ENCODE measurements around the gene GAB2.

Gene GAB2

DNA sequence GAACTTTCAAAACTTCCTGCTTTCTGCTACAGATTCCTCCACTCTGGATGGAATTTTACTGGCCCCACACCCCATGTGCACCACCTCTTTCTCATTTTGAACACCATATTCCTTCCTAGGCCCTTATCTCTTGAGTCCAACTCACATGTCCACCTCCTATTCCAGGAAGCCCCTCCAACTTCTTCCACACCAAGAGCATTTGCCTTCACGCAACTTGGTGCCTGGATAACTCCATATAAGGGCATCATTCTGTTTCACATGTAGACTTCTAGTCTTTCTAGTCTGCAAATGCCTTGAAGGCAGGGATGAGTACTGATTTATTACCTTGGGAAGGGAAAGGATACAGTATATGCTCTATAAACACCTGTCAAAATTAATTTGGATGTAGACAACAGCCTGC lies 17.5 kb downstream of the GAB2 start:
- DNase-seq (ENCODE audit: low read depth in 2 of 2) = no peak

- DNase-seq (ENCODE audit: low read depth in 2 of 2) = no peak
Measured at GRCh38 chr11:78399136-78399535, 18.5 kb downstream of the GAB2 start.

- no peak for DNase-seq (ENCODE audit: low read depth in 2 of 2)
Measured at GRCh38 chr11:78398715-78399114, 18.9 kb downstream of the GAB2 start.

DNA sequence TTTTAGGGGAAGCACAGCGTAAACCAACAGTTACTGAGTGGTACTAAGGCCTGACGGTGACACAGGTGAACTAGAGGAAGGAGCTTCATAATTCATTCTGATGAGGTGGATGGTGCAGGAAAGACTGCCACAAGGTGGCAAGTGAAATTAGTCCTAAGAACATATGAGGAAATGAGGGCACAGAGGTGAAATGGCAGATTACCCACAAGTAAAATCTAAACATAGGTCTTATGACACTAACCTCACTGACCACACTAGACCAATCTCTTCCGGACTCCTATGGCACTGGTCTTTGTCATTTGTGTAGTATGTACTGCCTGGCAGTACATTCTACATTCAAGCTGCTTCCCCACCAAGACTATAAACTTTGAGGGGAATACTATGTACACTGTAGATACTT lies 20.2 kb downstream of the GAB2 start:
- DNase-seq (ENCODE audit: low read depth in 2 of 2) = no peak

DNA sequence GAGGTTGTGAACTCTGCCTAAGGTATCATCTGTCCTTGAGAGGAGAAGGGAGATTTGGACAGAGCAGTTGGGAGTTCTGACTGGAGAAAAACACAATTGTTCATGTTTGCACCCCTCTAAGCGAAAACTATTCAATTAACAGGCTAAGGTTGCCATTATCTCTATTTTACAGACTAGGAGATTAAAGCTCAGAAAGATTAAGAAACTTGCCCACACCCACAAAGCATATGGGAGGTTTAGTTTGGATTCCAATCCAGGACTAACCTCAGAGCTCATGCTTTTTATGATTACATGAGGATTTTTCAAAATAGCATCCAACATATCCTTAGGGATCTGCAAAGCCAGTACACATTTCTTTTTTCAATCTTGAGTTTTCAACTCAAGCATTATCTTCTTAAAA lies 22.0 kb downstream of the GAB2 start:
- DNase-seq (ENCODE audit: low read depth in 2 of 2) = no peak

DNA sequence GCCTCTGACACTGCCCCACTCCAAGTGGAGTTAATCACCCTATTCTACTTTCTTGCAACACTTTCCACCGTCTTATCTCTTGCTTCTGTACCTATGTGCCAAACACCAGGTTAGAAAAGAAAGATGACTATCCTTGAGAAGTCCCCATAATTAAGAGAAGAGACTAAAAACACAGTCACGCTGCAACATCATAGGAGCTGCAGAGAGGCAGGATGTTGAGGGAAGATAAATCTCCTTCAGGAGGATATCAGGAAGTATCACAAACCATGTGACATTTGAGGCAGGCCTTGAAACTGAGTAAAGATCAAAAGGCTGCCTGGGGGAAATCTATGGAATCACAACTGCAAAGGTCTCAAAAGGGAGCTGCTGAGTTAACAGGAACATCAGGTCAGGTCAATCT lies 24.8 kb downstream of the GAB2 start:
- DNase-seq (ENCODE audit: low read depth in 2 of 2) = no peak

DNA sequence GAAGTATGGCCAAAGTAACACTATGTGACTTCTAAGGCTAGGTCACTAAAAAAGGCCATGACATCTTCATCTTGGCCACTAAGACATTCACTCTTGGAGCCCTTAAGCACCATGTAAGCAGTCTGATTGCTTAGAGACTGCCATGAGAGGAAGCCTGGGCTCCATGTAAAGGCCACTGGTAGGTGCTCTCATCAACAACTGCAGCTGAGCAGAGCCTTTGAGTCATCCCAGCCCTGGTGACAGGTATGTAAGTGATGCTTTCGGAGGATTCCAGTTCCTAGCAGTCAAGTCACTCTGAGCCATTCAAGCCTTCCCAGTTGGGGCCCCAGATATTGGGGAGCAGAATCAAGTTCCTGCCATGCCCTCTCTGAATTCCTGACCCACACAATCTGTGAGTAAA lies 26.2 kb downstream of the GAB2 start:
- no peak for DNase-seq (ENCODE audit: low read depth in 2 of 2)

GRCh38 chr11:78390809-78391208 lies 26.8 kb downstream of the GAB2 start:
- DNase-seq (ENCODE audit: low read depth in 2 of 2) = no peak

DNA sequence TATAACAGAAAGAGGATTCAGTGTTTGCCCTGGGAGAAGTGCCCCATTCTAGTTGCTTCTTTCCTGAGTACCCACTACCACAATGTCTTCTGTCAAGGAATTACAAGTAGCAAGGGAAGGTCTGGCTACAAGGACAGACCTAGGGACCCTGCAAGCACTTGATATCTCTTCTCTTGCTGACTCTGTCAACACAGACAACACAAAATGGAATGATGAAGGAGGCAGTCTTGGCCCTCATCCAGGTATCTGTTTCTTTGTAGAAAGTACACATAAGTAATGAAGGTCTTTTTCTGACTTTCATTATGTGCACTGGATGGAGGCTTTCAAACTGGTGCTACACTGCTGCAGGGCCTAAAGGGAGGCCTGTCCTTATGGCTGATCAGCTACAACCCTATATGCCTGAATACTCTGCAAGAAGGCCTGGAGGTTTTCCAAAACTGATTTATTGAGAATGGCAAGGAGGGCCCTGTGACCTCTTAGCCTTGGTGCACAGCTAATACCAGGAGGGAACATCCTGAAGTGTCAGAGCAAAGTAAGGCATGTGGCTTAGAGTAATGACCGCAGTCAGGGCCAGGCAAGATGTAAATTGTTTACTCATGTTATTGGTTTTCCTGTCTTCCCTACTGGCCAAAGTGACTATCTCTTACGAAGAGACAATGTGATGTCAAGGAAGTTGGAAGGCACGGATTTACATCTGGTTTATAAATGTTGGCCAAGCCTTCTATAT lies 31.2 kb downstream of the GAB2 start:
- no peak for DNase-seq (ENCODE audit: low read depth in 2 of 2)

GRCh38 chr11:78385205-78385604 lies 32.4 kb downstream of the GAB2 start:
- no peak for DNase-seq (ENCODE audit: low read depth in 2 of 2)

- DNase-seq (ENCODE audit: low read depth in 2 of 2) = no peak
Measured at GRCh38 chr11:78384231-78384630, 33.4 kb downstream of the GAB2 start.

DNA sequence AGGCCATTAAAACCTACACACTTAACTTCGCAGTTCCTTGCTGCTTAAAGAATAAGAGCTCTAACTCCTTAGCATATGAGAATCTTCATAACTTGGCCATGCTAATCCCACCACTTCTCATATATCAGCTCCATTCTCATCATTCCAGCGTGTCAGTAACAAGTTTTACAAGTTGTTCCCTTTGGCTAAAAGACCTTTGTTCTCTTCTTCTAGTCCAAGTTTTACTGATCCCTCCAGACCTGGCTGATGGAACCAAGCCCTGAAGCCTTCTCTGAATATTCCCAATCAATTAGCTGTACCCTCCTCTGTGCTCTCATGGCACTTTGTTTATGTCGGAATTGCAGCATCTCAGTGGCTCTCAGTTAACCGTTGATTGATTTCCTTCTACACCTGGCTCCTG lies 35.8 kb downstream of the GAB2 start:
- no peak for DNase-seq (ENCODE audit: low read depth in 2 of 2)

DNA sequence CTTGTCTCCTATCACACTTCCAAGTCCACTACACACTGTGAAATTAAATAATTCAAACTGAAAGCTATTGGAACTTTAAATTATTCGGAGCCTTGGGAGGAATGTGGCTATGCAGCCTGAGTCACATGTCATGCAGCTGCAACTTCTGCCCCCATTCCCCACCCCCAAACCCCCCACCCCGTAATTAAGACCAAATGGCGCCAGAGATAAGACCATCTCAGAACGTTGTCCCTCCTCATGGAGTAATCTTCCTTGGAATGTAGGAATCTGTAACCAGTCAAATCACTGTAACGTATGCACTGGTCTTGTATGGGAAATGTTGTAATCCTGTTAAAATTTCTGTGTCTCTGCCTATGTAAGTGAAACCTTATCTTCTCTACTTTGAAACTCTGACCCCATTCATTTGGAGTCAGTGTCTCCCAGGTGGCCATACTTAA lies 37.0 kb downstream of the GAB2 start:
- no peak for DNase-seq (ENCODE audit: low read depth in 2 of 2)

DNA sequence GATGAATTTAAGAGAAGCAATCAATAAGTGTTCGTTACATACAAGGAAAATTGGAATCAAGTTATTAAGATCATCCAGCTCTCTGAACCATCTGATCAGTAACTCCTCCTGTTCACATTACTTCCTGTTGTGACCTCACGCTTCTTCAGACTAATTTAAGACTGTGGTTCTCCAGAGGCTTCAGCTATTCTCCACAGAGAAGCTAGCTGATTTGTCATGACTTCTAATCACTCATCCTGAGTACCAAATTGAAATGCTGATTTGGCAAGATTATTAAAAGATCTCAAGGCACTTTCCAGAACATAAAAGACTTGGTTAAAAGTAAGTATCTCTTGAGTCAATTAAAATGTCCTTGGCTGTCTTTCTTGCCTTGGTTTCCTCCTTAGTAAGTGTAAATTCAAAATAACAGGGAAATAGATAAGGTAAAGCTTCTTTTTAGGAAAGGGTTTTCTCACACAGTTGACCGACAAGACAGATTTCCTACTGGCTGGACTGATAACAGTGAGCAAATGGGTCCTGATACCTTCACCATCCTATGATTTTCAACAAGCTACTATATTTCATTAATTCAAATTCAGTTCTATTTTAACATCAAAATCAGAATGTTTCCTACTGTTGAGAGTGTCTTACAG lies 38.5 kb downstream of the GAB2 start:
- DNase-seq (ENCODE audit: low read depth in 2 of 2) = no peak

- no peak for DNase-seq (ENCODE audit: low read depth in 2 of 2)
Measured at GRCh38 chr11:78377625-78378418, 39.8 kb downstream of the GAB2 start.

GRCh38 chr11:78376858-78377257 lies 40.8 kb downstream of the GAB2 start:
- DNase-seq (ENCODE audit: low read depth in 2 of 2) = no peak

DNA sequence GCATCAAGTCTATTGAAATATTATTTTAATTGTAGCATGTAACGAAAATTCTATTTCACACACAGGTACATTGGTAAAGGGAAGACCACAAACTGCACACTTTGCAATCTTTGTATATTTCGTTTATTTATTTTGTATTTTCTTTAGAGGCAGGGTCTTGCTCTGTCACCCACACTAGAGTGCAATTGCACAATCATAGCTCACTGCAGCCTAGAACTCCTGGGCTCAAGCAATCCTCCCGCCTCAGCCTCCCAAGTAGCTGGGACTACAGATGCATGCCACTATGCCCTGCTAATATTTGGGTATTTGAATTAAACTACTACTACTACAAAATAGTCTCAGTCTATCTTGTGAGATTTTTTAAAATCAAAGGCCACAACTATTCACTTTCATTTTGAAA lies 42.7 kb downstream of the GAB2 start:
- no peak for DNase-seq (ENCODE audit: low read depth in 2 of 2)

DNA sequence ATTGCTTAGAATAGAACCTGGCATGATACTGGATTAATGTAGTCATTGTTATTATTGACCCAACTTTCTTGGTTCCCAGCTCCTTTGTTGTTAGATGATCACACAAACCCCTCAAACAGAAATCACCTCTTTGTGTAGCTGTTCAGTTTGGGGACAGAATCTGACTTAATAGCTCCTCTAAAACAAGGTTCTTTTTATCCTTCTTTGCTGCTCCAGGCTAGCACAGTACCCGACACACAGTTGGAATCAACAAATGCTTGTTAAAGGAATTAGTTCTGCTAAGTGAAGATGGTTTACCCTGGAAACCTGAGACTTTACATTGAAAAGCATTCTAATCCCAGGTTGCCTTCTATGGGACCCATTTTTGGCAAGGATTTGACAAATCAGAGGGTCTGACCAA lies 43.9 kb downstream of the GAB2 start:
- no peak for DNase-seq (ENCODE audit: low read depth in 2 of 2)

DNA sequence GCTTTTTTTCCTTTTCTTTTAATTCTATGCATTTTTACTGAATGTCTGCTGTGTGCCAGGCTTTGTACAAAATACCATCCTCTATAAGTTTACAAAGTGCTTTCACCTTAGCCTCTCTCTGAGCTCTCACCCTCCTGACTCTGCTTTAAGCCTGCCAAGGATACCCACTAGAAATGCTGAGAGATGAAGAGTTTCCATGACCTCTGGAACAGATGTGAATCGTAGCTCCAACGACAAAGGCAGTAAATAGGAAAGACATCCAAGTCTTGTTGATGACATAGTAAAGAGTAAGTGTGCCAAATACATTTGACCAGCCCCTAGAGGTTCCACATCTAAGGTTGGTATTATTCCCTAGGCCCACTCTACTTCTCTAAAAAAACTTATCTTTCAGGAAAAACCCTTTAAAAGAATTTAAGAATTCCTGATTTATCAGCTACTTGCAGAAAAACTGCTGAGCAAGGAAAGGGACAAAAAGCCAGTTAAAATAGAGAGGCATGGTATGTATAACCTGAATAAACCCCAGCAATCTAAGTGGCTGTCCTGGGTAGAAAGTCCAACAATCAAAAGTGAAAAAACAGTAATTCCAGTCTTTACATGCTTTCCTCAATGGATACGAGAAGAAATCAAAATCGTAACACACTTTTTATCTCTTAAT lies 45.4 kb downstream of the GAB2 start:
- no peak for DNase-seq (ENCODE audit: low read depth in 2 of 2)

DNA sequence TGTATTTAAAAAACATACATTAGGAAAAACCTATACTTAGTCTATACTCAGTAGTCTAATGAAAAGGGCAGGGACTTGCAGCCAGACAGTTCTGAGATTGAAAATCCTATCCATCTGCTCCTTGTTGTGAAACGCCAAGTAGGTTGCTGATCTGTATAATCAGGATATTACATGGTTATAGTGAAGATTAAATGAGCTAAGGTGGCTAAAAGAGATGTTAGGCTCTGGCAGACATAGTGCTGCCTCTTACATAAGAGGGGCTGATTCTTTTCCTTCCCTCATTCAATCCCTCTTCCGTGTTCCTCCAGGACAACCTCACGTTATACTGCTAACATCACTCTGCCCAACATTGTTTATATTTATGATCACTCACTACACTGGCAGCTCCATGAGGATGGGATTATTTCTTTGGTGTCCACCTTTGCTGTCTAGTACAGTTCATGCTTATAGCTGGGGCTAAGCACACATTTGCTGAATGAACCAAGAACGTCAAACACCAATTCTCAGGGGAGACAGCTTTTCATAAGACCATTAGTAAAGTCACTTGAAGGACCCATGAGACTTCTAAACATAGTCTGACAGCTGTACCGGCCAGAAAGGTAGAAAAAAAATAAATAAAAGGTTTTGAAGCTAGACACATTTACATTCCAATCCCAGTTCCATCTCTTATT lies 46.3 kb downstream of the GAB2 start:
- no peak for DNase-seq (ENCODE audit: low read depth in 2 of 2)

GRCh38 chr11:78370406-78371172 lies 47.0 kb downstream of the GAB2 start:
- no peak for DNase-seq (ENCODE audit: low read depth in 2 of 2)

All from activated CD4-positive, alpha-beta T cell treated with anti-CD3 and anti-CD28 coated beads for 24 hours (primary cell).